HEK293 (cell line): Measurements from ENCODE around the gene MACC1.

ENCODE experiments used
- CTCF ChIA-PET: fragments of 350-600 bp; formaldehyde crosslinking; extraction: SDS; loops from one replicate; lab custom pipeline; 2021; ENCODE audit warnings: antibody characterized with exemption; lab: Yijun Ruan, JAX
- POLR2A ChIA-PET: fragments of 300-600 bp; formaldehyde crosslinking; extraction: SDS; loops from one replicate; lab custom pipeline; 2020; ENCODE audit warnings: antibody characterized with exemption, inconsistent platforms; lab: Yijun Ruan, JAX
- H3K27ac ChIP-seq: fragments of 200-500 bp; sonication (Bioruptor generic); 2 replicates; pipeline ENCODE4 v1.5.1; 2014; ENCODE audit warnings: low read depth, low read length, control low read depth, inconsistent platforms; ENCODE audit errors: extremely low read depth
- H3K36me3 ChIP-seq, 2 experiments: fragments of 200-500 bp in 1 of 2; sonication (Bioruptor generic) in 1 of 2; 1 replicate in 1 of 2; 2 replicates in 1 of 2; pipeline ENCODE4 v1.5.1; 2014 to 2017; ENCODE audit warnings: inconsistent platforms in 2 of 2, low read length in 2 of 2; ENCODE audit not compliant: control insufficient read depth in 2 of 2, insufficient read depth in 1 of 2
- H3K4me1 ChIP-seq: fragments of 200-500 bp; sonication (Bioruptor generic); 2 replicates; pipeline ENCODE4 v1.5.1; 2014; ENCODE audit warnings: mild to moderate bottlenecking, low read length, inconsistent platforms; ENCODE audit not compliant: control insufficient read depth, insufficient read depth
- H3K4me3 ChIP-seq: 2 replicates; pipeline ENCODE4 v1.5.1; 2011; ENCODE audit warnings: low read depth, mild to moderate bottlenecking, control low read depth, low read length, moderate library complexity
- H3K9me3 ChIP-seq: fragments of 200-500 bp; sonication (Bioruptor generic); 2 replicates; pipeline ENCODE4 v1.5.1; 2014; ENCODE audit warnings: low read depth, low read length, inconsistent platforms; ENCODE audit not compliant: control insufficient read depth, insufficient read depth
- KLF8 ChIP-seq: fragments of 450-650 bp; formaldehyde crosslinking; IDR thresholded peaks from 2 replicates; pipeline ENCODE4 v1.5.1; 2016; ENCODE audit warnings: missing biosample characterization, missing genetic modification characterization
- MZF1 ChIP-seq: fragments of 450-650 bp; formaldehyde crosslinking; IDR thresholded peaks from 2 replicates; pipeline ENCODE4 v1.5.1; 2017; ENCODE audit warnings: missing biosample characterization, missing genetic modification characterization, borderline replicate concordance
- SP3 ChIP-seq: fragments of 450-650 bp; formaldehyde crosslinking; IDR thresholded peaks from 2 replicates; pipeline ENCODE4 v1.5.1; 2016; ENCODE audit warnings: missing biosample characterization, missing genetic modification characterization
- ZBTB20 ChIP-seq: fragments of 450-650 bp; formaldehyde crosslinking; IDR thresholded peaks from 2 replicates; pipeline ENCODE4 v1.5.1; 2016; ENCODE audit warnings: missing biosample characterization, missing genetic modification characterization
- ZFP3 ChIP-seq: fragments of 450-650 bp; formaldehyde crosslinking; IDR thresholded peaks from 2 replicates; pipeline ENCODE4 v1.5.1; 2016; ENCODE audit warnings: low read depth, missing biosample characterization, missing genetic modification characterization
- ZFP69B ChIP-seq: fragments of 450-650 bp; formaldehyde crosslinking; IDR thresholded peaks from 2 replicates; pipeline ENCODE4 v1.5.1; 2016; ENCODE audit warnings: missing biosample characterization, missing genetic modification characterization
- ZNF114 ChIP-seq: fragments of 450-650 bp; formaldehyde crosslinking; IDR thresholded peaks from 2 replicates; pipeline ENCODE4 v1.5.0; 2017; ENCODE audit warnings: missing biosample characterization, missing genetic modification characterization
- ZNF175 ChIP-seq: fragments of 450-650 bp; formaldehyde crosslinking; IDR thresholded peaks from 2 replicates; pipeline ENCODE4 v1.5.1; 2016; ENCODE audit warnings: missing biosample characterization, missing genetic modification characterization
- ZNF239 ChIP-seq: fragments of 450-650 bp; formaldehyde crosslinking; IDR thresholded peaks from 2 replicates; pipeline ENCODE4 v1.5.1; 2016; ENCODE audit warnings: missing biosample characterization, missing genetic modification characterization
- ZNF350 ChIP-seq: fragments of 450-650 bp; formaldehyde crosslinking; IDR thresholded peaks from 2 replicates; pipeline ENCODE4 v1.5.0; 2017; ENCODE audit warnings: missing biosample characterization, mild to moderate bottlenecking, missing genetic modification characterization
- ZNF416 ChIP-seq: fragments of 450-650 bp; formaldehyde crosslinking; IDR thresholded peaks from 2 replicates; pipeline ENCODE4 v1.5.1; 2016; ENCODE audit warnings: missing biosample characterization, missing genetic modification characterization
- ZNF514 ChIP-seq: fragments of 450-650 bp; formaldehyde crosslinking; IDR thresholded peaks from 2 replicates; pipeline ENCODE4 v1.5.1; 2016; ENCODE audit warnings: missing biosample characterization, missing genetic modification characterization
- ZNF549 ChIP-seq: fragments of 450-650 bp; IDR thresholded peaks from 2 replicates; pipeline ENCODE4 v1.5.1; 2018; ENCODE audit warnings: missing biosample characterization, missing genetic modification characterization, mild to moderate bottlenecking, inconsistent platforms, moderate library complexity
- ZNF561 ChIP-seq: fragments of 450-650 bp; IDR thresholded peaks from 2 replicates; pipeline ENCODE4 v1.5.1; 2018; ENCODE audit warnings: missing biosample characterization, missing genetic modification characterization, borderline replicate concordance
- ZNF76 ChIP-seq: fragments of 450-650 bp; formaldehyde crosslinking; IDR thresholded peaks from 2 replicates; pipeline ENCODE4; 2016; ENCODE audit warnings: low read depth, missing biosample characterization, missing genetic modification characterization, borderline replicate concordance
- ZNF791 ChIP-seq: fragments of 450-650 bp; formaldehyde crosslinking; IDR thresholded peaks from 2 replicates; pipeline ENCODE4 v1.5.1; 2016; ENCODE audit warnings: missing biosample characterization, missing genetic modification characterization
- TF ChIP-seq, protein P1 (sequence below): fragments of 450-650 bp; formaldehyde crosslinking; IDR thresholded peaks from 2 replicates; pipeline ENCODE4; 2016; ENCODE audit warnings: missing biosample characterization, missing genetic modification characterization
- TF ChIP-seq, protein P2 (sequence below): fragments of 450-650 bp; formaldehyde crosslinking; optimal IDR thresholded peaks from 2 replicates; pipeline ENCODE3; 2016; ENCODE audit warnings: missing biosample characterization, mild to moderate bottlenecking, missing genetic modification characterization
- TF ChIP-seq, protein P3 (sequence below): fragments of 450-650 bp; formaldehyde crosslinking; IDR thresholded peaks from 2 replicates; pipeline ENCODE4 v1.5.1; 2016; ENCODE audit warnings: missing biosample characterization, missing genetic modification characterization, low read depth
- TF ChIP-seq, protein P4 (sequence below): fragments of 450-650 bp; formaldehyde crosslinking; IDR thresholded peaks from 2 replicates; pipeline ENCODE4 v1.5.1; 2016; ENCODE audit warnings: missing biosample characterization, missing genetic modification characterization
- TF ChIP-seq, protein P5 (sequence below): fragments of 450-650 bp; formaldehyde crosslinking; IDR thresholded peaks from 2 replicates; pipeline ENCODE4 v1.5.1; 2016; ENCODE audit warnings: missing biosample characterization, missing genetic modification characterization, low read depth

Gene MACC1

DNA sequence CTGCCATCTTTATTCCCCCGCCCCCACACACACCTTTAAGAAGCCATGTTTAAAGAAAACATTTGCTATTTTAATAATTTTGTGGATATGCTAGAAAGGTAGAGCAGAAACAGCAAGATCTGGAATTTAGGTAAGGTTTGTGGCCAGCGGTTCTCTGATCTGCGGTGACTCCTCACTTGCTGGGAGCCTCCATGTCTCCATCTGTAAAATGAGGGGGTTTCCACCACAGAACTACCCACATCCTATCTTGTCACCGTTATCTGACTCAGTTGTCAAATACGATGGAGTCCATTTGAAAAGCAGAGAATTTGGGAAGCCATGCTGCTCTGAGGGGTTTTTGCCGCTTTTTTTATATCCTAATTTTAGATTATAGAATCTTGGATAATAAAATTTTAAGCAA lies 23.3 kb downstream of the MACC1 start:
- Histone ChIP-seq H3K36me3 (no peaks in the 10 kb centered on the region), H3K27ac (no peak overlapping the region), H3K4me3 (no peak overlapping the region), H3K4me1 (0 out of 2 replicates have a peak, but pooled peaks cover 5% of the 10 kb centered on the region), H3K9me3 (no peaks in the 10 kb centered on the region)
- no peak for TF ChIP-seq SP3 (tag by site-specific recombination)
- no peak for TF ChIP-seq ZNF76 (tag by site-specific recombination)
- TF ChIP-seq ZNF175 (tag by site-specific recombination) = no peak
- TF ChIP-seq ZNF239 (tag by site-specific recombination) = no peak
- no peak for TF ChIP-seq ZNF791 (tag by site-specific recombination)
- no peak for TF ChIP-seq ZNF416 (tag by site-specific recombination)
- TF ChIP-seq ZNF561 = no peak
- no peak for TF ChIP-seq ZNF350 (tag by site-specific recombination)
- no peak for TF ChIP-seq KLF8 (tag by site-specific recombination)
- TF ChIP-seq, protein P1, sequence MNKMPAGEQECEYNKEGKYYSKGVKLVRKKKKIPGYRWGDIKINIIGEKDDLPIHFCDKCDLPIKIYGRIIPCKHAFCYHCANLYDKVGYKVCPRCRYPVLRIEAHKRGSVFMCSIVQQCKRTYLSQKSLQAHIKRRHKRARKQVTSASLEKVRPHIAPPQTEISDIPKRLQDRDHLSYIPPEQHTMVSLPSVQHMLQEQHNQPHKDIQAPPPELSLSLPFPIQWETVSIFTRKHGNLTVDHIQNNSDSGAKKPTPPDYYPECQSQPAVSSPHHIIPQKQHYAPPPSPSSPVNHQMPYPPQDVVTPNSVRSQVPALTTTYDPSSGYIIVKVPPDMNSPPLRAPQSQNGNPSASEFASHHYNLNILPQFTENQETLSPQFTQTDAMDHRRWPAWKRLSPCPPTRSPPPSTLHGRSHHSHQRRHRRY (tag by site-specific recombination) = no peak
- TF ChIP-seq, protein P2, sequence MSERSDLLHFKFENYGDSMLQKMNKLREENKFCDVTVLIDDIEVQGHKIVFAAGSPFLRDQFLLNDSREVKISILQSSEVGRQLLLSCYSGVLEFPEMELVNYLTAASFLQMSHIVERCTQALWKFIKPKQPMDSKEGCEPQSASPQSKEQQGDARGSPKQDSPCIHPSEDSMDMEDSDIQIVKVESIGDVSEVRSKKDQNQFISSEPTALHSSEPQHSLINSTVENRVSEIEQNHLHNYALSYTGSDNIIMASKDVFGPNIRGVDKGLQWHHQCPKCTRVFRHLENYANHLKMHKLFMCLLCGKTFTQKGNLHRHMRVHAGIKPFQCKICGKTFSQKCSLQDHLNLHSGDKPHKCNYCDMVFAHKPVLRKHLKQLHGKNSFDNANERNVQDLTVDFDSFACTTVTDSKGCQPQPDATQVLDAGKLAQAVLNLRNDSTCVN (tag by site-specific recombination) = no peak
- TF ChIP-seq, protein P3, sequence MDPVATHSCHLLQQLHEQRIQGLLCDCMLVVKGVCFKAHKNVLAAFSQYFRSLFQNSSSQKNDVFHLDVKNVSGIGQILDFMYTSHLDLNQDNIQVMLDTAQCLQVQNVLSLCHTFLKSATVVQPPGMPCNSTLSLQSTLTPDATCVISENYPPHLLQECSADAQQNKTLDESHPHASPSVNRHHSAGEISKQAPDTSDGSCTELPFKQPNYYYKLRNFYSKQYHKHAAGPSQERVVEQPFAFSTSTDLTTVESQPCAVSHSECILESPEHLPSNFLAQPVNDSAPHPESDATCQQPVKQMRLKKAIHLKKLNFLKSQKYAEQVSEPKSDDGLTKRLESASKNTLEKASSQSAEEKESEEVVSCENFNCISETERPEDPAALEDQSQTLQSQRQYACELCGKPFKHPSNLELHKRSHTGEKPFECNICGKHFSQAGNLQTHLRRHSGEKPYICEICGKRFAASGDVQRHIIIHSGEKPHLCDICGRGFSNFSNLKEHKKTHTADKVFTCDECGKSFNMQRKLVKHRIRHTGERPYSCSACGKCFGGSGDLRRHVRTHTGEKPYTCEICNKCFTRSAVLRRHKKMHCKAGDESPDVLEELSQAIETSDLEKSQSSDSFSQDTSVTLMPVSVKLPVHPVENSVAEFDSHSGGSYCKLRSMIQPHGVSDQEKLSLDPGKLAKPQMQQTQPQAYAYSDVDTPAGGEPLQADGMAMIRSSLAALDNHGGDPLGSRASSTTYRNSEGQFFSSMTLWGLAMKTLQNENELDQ (tag by site-specific recombination) = no peak
- TF ChIP-seq ZFP3 (tag by site-specific recombination) = no peak
- TF ChIP-seq ZBTB20 (tag by site-specific recombination) = no peak
- no peak for TF ChIP-seq ZFP69B
- TF ChIP-seq ZNF549 (tag by site-specific recombination) = no peak
- TF ChIP-seq, protein P4, sequence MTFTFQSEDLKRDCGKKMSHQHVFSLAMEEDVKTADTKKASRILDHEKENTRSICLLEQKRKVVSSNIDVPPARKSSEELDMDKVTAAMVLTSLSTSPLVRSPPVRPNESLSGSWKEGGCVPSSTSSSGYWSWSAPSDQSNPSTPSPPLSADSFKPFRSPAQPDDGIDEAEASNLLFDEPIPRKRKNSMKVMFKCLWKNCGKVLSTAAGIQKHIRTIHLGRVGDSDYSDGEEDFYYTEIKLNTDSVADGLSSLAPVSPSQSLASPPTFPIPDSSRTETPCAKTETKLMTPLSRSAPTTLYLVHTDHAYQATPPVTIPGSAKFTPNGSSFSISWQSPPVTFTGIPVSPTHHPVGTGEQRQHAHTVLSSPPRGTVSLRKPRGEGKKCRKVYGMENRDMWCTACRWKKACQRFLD (tag by site-specific recombination) = no peak
- TF ChIP-seq ZNF514 (tag by site-specific recombination) = no peak
- TF ChIP-seq MZF1 = no peak
- ChIA-PET POLR2A (no interaction called here), CTCF (interaction anchor here (1.5 kb wide), 1 partner anchor 21 kb away, joined by 4 read pairs; no protein-coding TSS in a partner anchor)

DNA sequence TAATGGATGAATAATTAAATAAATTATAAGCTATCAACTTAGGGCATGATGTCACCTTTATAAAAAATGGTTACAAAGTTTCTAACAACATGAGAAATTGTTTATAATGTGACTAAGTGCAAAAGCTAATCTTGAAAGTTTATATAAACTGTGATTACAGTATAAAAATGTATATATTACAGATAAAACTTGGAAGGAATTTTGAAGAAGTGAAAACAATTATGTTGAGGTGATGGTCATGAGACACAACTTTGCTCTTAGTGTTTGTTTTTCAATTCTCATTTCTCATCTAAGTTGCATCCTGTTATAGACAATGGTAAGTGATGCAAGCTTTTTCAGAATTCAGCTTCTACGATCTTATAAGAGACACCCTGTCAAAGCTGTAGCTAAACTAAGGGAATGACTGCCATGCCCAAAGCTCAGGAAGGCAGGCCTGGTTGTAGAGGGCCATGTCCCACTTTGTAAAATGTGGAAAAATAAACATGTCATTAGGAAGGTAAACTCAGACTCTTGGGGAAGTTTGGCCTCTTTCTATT lies 23.9 kb downstream of the MACC1 start:
- CTCF ChIA-PET = interaction anchor here (1.5 kb wide), 1 partner anchor 21 kb away, joined by 4 read pairs; no protein-coding TSS in a partner anchor
- POLR2A ChIA-PET = no interaction called here

More for the DNA sequence above, 23.9 kb downstream of the MACC1 start:
- Histone ChIP-seq H3K36me3 (no peaks in the 10 kb centered on the region), H3K4me1 (0 out of 2 replicates have a peak, but pooled peaks cover 4% of the 10 kb centered on the region), H3K4me3 (no peak overlapping the region), H3K27ac (no peak overlapping the region), H3K9me3 (no peaks in the 10 kb centered on the region)
- no peak for TF ChIP-seq ZNF114 (tag by site-specific recombination)
- TF ChIP-seq, protein P5, sequence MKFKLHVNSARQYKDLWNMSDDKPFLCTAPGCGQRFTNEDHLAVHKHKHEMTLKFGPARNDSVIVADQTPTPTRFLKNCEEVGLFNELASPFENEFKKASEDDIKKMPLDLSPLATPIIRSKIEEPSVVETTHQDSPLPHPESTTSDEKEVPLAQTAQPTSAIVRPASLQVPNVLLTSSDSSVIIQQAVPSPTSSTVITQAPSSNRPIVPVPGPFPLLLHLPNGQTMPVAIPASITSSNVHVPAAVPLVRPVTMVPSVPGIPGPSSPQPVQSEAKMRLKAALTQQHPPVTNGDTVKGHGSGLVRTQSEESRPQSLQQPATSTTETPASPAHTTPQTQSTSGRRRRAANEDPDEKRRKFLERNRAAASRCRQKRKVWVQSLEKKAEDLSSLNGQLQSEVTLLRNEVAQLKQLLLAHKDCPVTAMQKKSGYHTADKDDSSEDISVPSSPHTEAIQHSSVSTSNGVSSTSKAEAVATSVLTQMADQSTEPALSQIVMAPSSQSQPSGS (tag by site-specific recombination) = peak; percentile 70; the same call in 1 of the 2 replicates
